Measurements from ENCODE around the gene RAD51B. TPM values are rescaled to one million over a fixed set of nuclear protein-coding genes. Genes with fewer than 3 reads are reported as not detected.
A peak's percentile ranks its signal among the peaks of the same experiment; 100 is the strongest.

RAD51B gene
- total and polyA plus RNA-seq, 2 of the 13 experiments (the other 11 are each of a cell fraction or from before 2014, with no cell fraction given) = 7.0 to 9.5 TPM

DNA sequence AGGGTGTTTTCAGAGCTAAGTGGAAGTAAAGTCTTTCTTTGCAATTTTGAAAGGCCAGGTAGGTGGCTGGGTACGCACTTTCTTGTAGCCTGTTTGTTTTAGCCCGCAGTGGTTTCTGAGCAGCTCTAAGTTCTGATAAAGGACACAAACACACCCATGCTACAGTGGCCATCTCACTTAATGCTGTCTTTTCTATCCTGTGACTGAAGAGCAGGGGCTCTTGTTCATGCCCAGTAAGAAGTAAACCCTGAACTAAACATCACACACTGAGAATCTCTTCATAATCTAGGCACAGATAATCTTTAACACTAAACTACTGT lies 427.2 kb downstream of the RAD51B start:
- BruUV-seq (replicated peaks) = no TSS peak
- Histone ChIP-seq H4K20me1 (ENCODE audit: insufficient read depth, low read length) (no peaks in the 10 kb centered on the region), H2AFZ (ENCODE audit: low read length) (no peak overlapping the region), H3K4me3 (replicated peaks in 1 of 3; ENCODE audit: insufficient read depth in 1 of 3, low read depth in 2 of 3, low read length in 3 of 3) (no peak overlapping the region), H3K9ac (ENCODE audit: insufficient read depth, low read depth, low read length) (no peak overlapping the region), H3K36me3 (replicated peaks in 1 of 2; ENCODE audit: control insufficient read depth in 1 of 2, insufficient read depth in 2 of 2, low read length in 2 of 2) (no peaks in the 10 kb centered on the region), H3K4me2 (ENCODE audit: low read depth, low read length) (peak overlapping the region; percentile 41; the same call in 1 of the 2 replicates), H3K9me3 (ENCODE audit: low read length) (no peaks in the 10 kb centered on the region), H3K27ac (ENCODE audit: extremely low read length, insufficient read depth, low read length) (no peak overlapping the region), H3K27me3 (ENCODE audit: control insufficient read depth in 1 of 2, insufficient read depth in 2 of 2, low read length in 2 of 2) (no peaks in the 10 kb centered on the region), H3K79me2 (ENCODE audit: insufficient read depth, low read length) (no peaks in the 10 kb centered on the region), H3K4me1 (ENCODE audit: insufficient read depth, low read length) (peaks cover 59% of the 10 kb centered on the region)
- in situ Hi-C loops (cut with HindIII; ENCODE audit: extremely low pct_ligation_motif_present, low pct_unique_long_range_greater_than_20kb) (loop anchor here (5.0 to 10.0 kb wide), 2 partner anchors 302 to 571 kb away; no protein-coding TSS in a partner anchor), intact Hi-C loops (cut with micrococcal nuclease; ENCODE audit: unreplicated experiment) (loop anchor here (5.0 to 10.0 kb wide), 3 partner anchors 51 to 408 kb away; no protein-coding TSS in a partner anchor)
- POLR2A ChIA-PET = interaction anchor here (1.0 to 1.6 kb wide), 2 partner anchors 14 to 547 kb away, joined by 3 to 6 read pairs; partner anchors contain the start of gene ZFP36L1
- CTCF ChIA-PET (ENCODE audit: low intra/inter-chr PET ratio, low total read pairs) = interaction anchor here (2.5 kb wide), 1 partner anchor 542 kb away, joined by 15 read pairs; no protein-coding TSS in a partner anchor
- peak; percentile 42; the same call in 2 of the 3 replicates for ATAC-seq
- peak; percentile 48 for FAIRE-seq
- 7% methylated on average over 2 of the region's 2 CpGs for WGBS (ENCODE audit: low lambda C conversion rate)
- no peak for DNase-seq (ENCODE audit: low spot score)
- TF ChIP-seq ZNF766 (CRISPR knock-in tag; IDR thresholded peaks at IDR 0.05; ENCODE audit: borderline replicate concordance) (no peak), KLF6 (CRISPR knock-in tag; IDR thresholded peaks at IDR 0.05) (no peak), ZNF704 (CRISPR knock-in tag; IDR thresholded peaks at IDR 0.05; ENCODE audit: borderline replicate concordance) (no peak), ELF1 (CRISPR knock-in tag; IDR thresholded peaks at IDR 0.05) (no peak)

DNA sequence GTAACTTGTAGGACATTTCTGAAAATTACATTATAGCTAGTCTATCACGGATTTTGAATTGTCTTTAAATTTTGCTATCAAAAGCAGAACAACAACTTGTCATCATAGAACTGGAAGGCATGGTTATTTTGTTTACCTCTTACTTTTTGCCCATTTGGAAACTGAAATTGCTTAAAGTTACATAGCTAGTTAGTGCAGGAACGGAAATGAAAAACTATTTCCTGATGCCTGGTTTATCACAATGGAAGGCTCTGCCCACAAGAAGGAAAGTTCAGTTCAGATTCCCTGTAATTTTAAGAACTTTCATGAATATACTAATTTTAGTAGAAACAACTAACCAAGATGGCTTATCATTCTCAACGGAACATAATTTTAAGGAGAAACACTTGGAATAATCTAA lies 427.7 kb downstream of the RAD51B start:
- FAIRE-seq (no peak), DNase-seq (ENCODE audit: low spot score) (no peak), ATAC-seq (no peak)
- POLR2A ChIA-PET = interaction anchor here (1.6 kb wide), 1 partner anchor 546 kb away, joined by 6 read pairs; the partner anchor contains the start of gene ZFP36L1
- Histone ChIP-seq H3K9me3 (ENCODE audit: low read length) (no peaks in the 10 kb centered on the region), H3K27ac (ENCODE audit: extremely low read length, insufficient read depth, low read length) (no peak overlapping the region), H4K20me1 (ENCODE audit: insufficient read depth, low read length) (no peaks in the 10 kb centered on the region), H2AFZ (ENCODE audit: low read length) (no peak overlapping the region), H3K4me1 (ENCODE audit: insufficient read depth, low read length) (peaks cover 59% of the 10 kb centered on the region), H3K36me3 (replicated peaks in 1 of 2; ENCODE audit: control insufficient read depth in 1 of 2, insufficient read depth in 2 of 2, low read length in 2 of 2) (no peaks in the 10 kb centered on the region), H3K4me3 (replicated peaks in 1 of 3; ENCODE audit: insufficient read depth in 1 of 3, low read depth in 2 of 3, low read length in 3 of 3) (no peak overlapping the region), H3K79me2 (ENCODE audit: insufficient read depth, low read length) (no peaks in the 10 kb centered on the region), H3K27me3 (ENCODE audit: control insufficient read depth in 1 of 2, insufficient read depth in 2 of 2, low read length in 2 of 2) (no peaks in the 10 kb centered on the region), H3K4me2 (ENCODE audit: low read depth, low read length) (no peak overlapping the region), H3K9ac (ENCODE audit: insufficient read depth, low read depth, low read length) (no peak overlapping the region)
- intact Hi-C loops (cut with micrococcal nuclease; ENCODE audit: unreplicated experiment) = loop anchor here (5.0 to 10.0 kb wide), 3 partner anchors 50 to 408 kb away; no protein-coding TSS in a partner anchor
- 96% methylated on average over 3 of the region's 3 CpGs for WGBS (ENCODE audit: low lambda C conversion rate)
- no TSS peak for BruUV-seq (replicated peaks)
- CTCF ChIA-PET (ENCODE audit: low intra/inter-chr PET ratio, low total read pairs) = interaction anchor here (2.5 kb wide), 1 partner anchor 541 kb away, joined by 15 read pairs; no protein-coding TSS in a partner anchor
- in situ Hi-C loops (cut with HindIII; ENCODE audit: extremely low pct_ligation_motif_present, low pct_unique_long_range_greater_than_20kb) = loop anchor here (5.0 to 10.0 kb wide), 2 partner anchors 302 to 570 kb away; no protein-coding TSS in a partner anchor
- TF ChIP-seq, protein P1, sequence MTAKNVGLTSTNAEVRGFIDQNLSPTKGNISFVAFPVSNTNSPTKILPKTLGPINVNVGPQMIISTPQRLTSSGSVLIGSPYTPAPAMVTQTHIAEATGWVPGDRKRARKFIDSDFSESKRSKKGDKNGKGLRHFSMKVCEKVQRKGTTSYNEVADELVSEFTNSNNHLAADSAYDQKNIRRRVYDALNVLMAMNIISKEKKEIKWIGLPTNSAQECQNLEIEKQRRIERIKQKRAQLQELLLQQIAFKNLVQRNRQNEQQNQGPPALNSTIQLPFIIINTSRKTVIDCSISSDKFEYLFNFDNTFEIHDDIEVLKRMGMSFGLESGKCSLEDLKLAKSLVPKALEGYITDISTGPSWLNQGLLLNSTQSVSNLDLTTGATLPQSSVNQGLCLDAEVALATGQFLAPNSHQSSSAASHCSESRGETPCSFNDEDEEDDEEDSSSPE (CRISPR knock-in tag; IDR thresholded peaks at IDR 0.05) = no peak
- TF ChIP-seq NFATC3 (CRISPR knock-in tag; IDR thresholded peaks at IDR 0.05) (no peak), YEATS4 (CRISPR knock-in tag; IDR thresholded peaks at IDR 0.05; ENCODE audit: borderline replicate concordance) (no peak), CHD2 (IDR thresholded peaks at IDR 0.05; ENCODE audit: low read depth, low read length) (no peak), ZSCAN25 (CRISPR knock-in tag; IDR thresholded peaks at IDR 0.05) (no peak), ZNF749 (CRISPR knock-in tag; IDR thresholded peaks at IDR 0.05; ENCODE audit: borderline replicate concordance) (no peak), JUN (CRISPR knock-in tag; IDR thresholded peaks at IDR 0.05) (no peak), PHF8 (CRISPR knock-in tag; IDR thresholded peaks at IDR 0.05) (no peak)
- TF ChIP-seq, protein P2, sequence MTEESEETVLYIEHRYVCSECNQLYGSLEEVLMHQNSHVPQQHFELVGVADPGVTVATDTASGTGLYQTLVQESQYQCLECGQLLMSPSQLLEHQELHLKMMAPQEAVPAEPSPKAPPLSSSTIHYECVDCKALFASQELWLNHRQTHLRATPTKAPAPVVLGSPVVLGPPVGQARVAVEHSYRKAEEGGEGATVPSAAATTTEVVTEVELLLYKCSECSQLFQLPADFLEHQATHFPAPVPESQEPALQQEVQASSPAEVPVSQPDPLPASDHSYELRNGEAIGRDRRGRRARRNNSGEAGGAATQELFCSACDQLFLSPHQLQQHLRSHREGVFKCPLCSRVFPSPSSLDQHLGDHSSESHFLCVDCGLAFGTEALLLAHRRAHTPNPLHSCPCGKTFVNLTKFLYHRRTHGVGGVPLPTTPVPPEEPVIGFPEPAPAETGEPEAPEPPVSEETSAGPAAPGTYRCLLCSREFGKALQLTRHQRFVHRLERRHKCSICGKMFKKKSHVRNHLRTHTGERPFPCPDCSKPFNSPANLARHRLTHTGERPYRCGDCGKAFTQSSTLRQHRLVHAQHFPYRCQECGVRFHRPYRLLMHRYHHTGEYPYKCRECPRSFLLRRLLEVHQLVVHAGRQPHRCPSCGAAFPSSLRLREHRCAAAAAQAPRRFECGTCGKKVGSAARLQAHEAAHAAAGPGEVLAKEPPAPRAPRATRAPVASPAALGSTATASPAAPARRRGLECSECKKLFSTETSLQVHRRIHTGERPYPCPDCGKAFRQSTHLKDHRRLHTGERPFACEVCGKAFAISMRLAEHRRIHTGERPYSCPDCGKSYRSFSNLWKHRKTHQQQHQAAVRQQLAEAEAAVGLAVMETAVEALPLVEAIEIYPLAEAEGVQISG (CRISPR knock-in tag; IDR thresholded peaks at IDR 0.05) = no peak
- TF ChIP-seq, protein P3, sequence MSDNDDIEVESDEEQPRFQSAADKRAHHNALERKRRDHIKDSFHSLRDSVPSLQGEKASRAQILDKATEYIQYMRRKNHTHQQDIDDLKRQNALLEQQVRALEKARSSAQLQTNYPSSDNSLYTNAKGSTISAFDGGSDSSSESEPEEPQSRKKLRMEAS (IDR thresholded peaks at IDR 0.05) = no peak

Data from HepG2 (cell line).